ENCODE measurements around the gene BRD4.
"Not testable (repeated sequence)": the region's sequence is repeated elsewhere in the genome, so short reads cannot be mapped to it uniquely, and the experiment has no call there.

The BRD4 gene

GRCh38 chr19:15340086-15340485 lies 7.7 kb upstream of the BRD4 start:
- H3K27me3 Mint-ChIP-seq: no peaks in the 10 kb centered on the region
- H3K4me3 Mint-ChIP-seq: no peak overlapping the region
- no peaks in the 10 kb centered on the region for H3K4me1 Mint-ChIP-seq
- H3K36me3 Mint-ChIP-seq: peaks cover 4% of the 10 kb centered on the region
- DNase-seq: no peak
- H3K27ac Mint-ChIP-seq: no peak overlapping the region
- no peaks in the 10 kb centered on the region for H3K9me3 Mint-ChIP-seq
- CTCF ChIA-PET: interaction anchor here (1.1 kb wide), 1 partner anchor 12 kb away, joined by 3 read pairs; no protein-coding TSS in a partner anchor

- Mint-ChIP-seq H3K27me3 (no peaks in the 10 kb centered on the region), H3K27ac (no peak overlapping the region), H3K9me3 (no peaks in the 10 kb centered on the region), H3K36me3 (peaks cover 2% of the 10 kb centered on the region), H3K4me1 (peaks cover 9% of the 10 kb centered on the region), H3K4me3 (no peak overlapping the region)
- DNase-seq: no peak
- CTCF ChIA-PET: no interaction called here
Measured at GRCh38 chr19:15337202-15337601, 4.9 kb upstream of the BRD4 start.

DNA sequence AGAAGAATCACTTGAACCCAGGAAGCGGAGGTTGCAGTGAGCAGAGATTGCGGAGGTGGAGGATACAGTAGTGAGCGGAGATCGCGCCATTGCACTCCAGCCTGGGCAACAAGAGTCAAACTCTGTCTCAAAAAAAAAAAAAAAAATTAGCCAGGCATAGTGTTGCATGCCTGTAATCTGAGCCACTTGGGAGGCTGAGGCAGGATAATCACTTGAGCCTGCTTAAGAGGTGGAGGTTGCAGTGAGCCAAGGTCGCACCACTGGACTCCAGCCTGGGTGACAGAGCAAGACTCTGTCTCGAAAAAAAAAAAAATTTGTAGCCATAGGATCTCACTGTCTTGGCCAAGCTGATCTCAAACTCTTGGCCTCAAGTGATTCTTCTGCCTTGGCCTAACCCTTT lies 3.7 kb upstream of the BRD4 start:
- peaks cover 11% of the 10 kb centered on the region for H3K4me1 Mint-ChIP-seq
- H3K27me3 Mint-ChIP-seq, DNase-seq, H3K36me3 Mint-ChIP-seq, H3K4me3 Mint-ChIP-seq, CTCF ChIA-PET, H3K9me3 Mint-ChIP-seq, H3K27ac Mint-ChIP-seq: not testable (repeated sequence)

DNA sequence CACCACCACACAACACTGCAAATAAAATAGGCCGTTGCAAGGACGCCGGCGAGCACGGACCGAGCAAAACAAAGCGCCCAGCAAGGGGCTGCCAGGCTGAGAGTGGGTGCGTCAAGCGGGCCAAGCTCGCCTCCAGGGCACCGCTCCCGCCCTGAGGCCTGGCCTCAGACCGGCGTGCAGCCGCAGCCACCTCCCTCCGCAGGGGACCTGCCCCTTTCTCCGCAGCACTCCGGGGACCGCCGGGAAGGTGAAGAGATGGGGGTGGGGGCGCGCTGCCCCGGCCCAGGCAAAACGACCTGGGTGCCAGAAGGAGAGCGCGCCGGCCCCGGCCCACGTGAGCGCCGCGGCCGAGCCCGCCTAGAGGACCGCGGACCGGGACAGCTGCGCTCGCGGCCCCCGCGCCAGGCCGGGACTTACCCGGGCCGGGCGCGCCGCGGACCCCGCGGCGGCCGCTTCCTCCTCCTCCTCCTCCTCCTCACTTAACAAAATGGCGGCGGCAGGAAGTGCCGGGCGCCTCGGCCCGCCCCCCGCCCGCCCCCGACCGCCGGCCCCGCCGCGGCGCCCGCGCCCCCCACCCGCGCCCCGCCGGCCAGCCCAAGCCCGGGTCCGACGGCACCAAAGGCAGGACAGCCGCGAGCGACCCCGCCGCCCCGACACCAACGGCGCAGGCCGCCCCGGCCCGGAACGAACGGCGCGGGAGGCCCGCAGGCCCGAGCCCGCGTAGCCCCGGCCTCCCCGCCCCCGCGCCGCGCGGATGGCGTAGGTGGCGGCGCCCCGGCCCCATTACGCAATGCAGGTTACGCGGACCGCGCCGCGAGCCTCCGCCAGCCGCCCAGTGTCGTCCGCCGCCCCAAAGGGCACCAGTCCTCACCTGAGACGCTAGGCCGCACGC lies 674 bp downstream of the BRD4 start:
- H3K36me3 Mint-ChIP-seq: peaks cover 21% of the 10 kb centered on the region
- CTCF ChIA-PET: interaction anchor here (1.0 to 1.3 kb wide), 2 partner anchors 18 to 225 kb away, joined by 3 read pairs; no protein-coding TSS in a partner anchor
- H3K4me3 Mint-ChIP-seq: peak overlapping the region; percentile 95
- no peaks in the 10 kb centered on the region for H3K9me3 Mint-ChIP-seq
- DNase-seq: peak; percentile 70
- no peaks in the 10 kb centered on the region for H3K27me3 Mint-ChIP-seq
- H3K4me1 Mint-ChIP-seq: peaks cover 50% of the 10 kb centered on the region
- H3K27ac Mint-ChIP-seq: peak overlapping the region; percentile 92

- peaks cover 22% of the 10 kb centered on the region for H3K36me3 Mint-ChIP-seq
- H3K27me3 Mint-ChIP-seq: no peaks in the 10 kb centered on the region
- no peak for DNase-seq
- peak overlapping the region; percentile 92 for H3K27ac Mint-ChIP-seq
- CTCF ChIA-PET: interaction anchor here (1.0 to 2.4 kb wide), 3 partner anchors 19 to 226 kb away, joined by 3 to 8 read pairs (median 3); partner anchors contain the start of gene AKAP8L
- peaks cover 55% of the 10 kb centered on the region for H3K4me1 Mint-ChIP-seq
- H3K4me3 Mint-ChIP-seq: peak overlapping the region; percentile 95
- H3K9me3 Mint-ChIP-seq: no peaks in the 10 kb centered on the region
Measured at GRCh38 chr19:15330801-15331418, 1.4 kb downstream of the BRD4 start.

GRCh38 chr19:15328312-15328711 lies 4.0 kb downstream of the BRD4 start:
- H3K4me3 Mint-ChIP-seq: no peak overlapping the region
- H3K27me3 Mint-ChIP-seq: no peaks in the 10 kb centered on the region
- H3K4me1 Mint-ChIP-seq: peaks cover 73% of the 10 kb centered on the region
- DNase-seq: no peak
- no peaks in the 10 kb centered on the region for H3K9me3 Mint-ChIP-seq
- H3K27ac Mint-ChIP-seq: no peak overlapping the region
- H3K36me3 Mint-ChIP-seq: peaks cover 25% of the 10 kb centered on the region
- CTCF ChIA-PET: no interaction called here

DNA sequence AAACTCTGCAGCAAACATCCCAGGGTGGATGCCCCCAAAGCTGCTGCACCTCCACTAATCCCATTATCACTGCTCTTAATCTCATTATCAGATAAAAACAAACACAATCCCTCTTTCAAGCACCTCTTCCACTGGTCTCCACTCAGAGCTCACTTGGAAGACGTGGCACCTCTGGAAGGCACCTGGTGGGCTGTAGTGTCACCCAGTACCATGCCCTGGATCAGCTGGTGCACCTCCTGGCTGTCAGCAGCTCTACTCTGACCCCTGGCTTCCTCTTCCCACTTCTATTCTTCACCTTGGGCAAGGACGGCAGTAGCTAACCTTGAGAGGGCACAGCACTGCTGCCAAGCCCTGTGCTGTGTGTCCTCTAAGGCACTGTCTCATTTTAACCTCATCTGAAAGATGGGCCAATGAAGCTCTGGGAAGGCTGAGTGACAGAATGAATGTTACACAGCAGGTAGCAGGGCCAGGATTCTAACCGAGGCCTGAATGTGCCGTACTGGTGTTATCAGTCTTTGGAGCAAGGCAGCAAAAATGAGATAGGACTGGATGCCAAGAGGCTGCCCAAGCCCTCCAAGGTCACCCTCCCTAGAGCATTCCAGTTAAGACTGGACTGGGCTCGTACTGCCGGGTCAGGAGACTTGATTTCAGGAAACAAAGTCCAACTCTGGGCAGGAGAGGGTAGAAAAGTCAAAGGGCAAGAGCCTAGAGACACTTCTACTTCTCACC lies 7.4 kb downstream of the BRD4 start:
- Mint-ChIP-seq H3K9me3 (no peaks in the 10 kb centered on the region), H3K4me3 (no peak overlapping the region), H3K27me3 (no peaks in the 10 kb centered on the region), H3K36me3 (peaks cover 21% of the 10 kb centered on the region), H3K27ac (peak overlapping the region; percentile 7), H3K4me1 (peaks cover 78% of the 10 kb centered on the region)
- no peak for DNase-seq
- CTCF ChIA-PET: no interaction called here

DNA sequence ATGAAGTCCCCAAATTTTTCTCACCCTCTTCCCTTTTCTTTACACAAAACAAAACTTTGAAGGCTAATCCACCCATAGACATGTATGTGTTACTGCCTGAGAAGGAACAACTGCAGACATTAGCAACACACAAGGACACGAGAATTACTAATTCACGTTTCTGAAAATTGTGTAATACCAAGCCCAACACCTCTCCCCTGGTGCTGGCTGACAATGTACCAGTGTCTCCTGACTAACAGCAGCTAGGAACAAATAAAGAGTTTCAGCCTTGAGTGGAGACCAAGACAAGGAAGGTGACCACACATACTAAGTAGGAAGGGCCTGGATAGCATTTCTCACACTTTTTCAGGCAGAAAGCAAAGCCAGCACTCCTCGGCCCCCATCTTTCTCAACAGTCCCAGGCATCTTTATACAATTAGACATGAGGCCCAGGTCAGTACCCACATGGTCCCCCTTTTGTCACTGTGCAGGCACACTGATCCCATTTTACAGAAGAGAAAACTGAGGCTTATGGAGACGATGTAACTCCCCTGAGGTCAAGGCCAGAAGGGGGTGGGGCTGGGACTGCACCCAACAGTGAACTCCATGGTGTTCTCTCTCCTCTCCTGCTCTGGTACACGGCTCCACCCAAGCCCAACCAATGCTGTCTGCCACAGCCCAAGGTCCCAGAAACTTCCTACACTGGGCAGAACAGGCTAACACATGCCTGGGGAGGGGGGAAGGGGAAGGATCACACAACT lies 8.7 kb downstream of the BRD4 start:
- DNase-seq: no peak
- Mint-ChIP-seq H3K27me3 (no peaks in the 10 kb centered on the region), H3K27ac (peak overlapping the region; percentile 33), H3K36me3 (peaks cover 16% of the 10 kb centered on the region), H3K9me3 (no peaks in the 10 kb centered on the region), H3K4me3 (no peak overlapping the region), H3K4me1 (peaks cover 76% of the 10 kb centered on the region)
- CTCF ChIA-PET: no interaction called here

GRCh38 chr19:15321739-15322138 lies 10.6 kb downstream of the BRD4 start:
- no peak overlapping the region for H3K27ac Mint-ChIP-seq
- peaks cover 80% of the 10 kb centered on the region for H3K4me1 Mint-ChIP-seq
- CTCF ChIA-PET: no interaction called here
- no peak overlapping the region for H3K4me3 Mint-ChIP-seq
- H3K36me3 Mint-ChIP-seq: peaks cover 13% of the 10 kb centered on the region
- no peaks in the 10 kb centered on the region for H3K9me3 Mint-ChIP-seq
- no peak for DNase-seq
- no peaks in the 10 kb centered on the region for H3K27me3 Mint-ChIP-seq

DNA sequence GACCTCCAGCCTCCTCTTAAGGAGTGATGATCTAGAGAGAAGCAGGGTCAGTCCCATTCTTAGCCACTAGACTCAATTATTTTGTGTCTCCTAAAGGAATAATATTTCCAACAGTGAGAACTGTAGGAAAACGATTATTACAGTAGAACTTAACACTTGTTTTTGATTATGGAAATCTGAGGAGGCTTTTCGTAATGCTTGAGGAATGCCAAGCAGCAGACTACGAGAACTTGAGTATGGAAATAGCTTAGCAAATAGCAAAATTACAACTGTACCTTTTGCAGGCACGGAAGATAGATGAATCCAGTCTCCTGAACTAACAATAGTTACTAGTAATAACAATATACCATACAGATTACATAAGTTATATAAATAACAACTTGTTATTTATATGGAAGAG lies 12.2 kb downstream of the BRD4 start:
- Mint-ChIP-seq H3K27me3 (no peaks in the 10 kb centered on the region), H3K27ac (no peak overlapping the region), H3K4me1 (peaks cover 80% of the 10 kb centered on the region), H3K36me3 (peaks cover 11% of the 10 kb centered on the region), H3K4me3 (no peak overlapping the region), H3K9me3 (no peaks in the 10 kb centered on the region)
- CTCF ChIA-PET: no interaction called here
- DNase-seq: no peak

- CTCF ChIA-PET: no interaction called here
- H3K4me1 Mint-ChIP-seq: peaks cover 77% of the 10 kb centered on the region
- H3K27ac Mint-ChIP-seq: peak overlapping the region; percentile 7
- H3K36me3 Mint-ChIP-seq: peaks cover 13% of the 10 kb centered on the region
- H3K9me3 Mint-ChIP-seq: no peaks in the 10 kb centered on the region
- DNase-seq: no peak
- no peak overlapping the region for H3K4me3 Mint-ChIP-seq
- no peaks in the 10 kb centered on the region for H3K27me3 Mint-ChIP-seq
Measured at GRCh38 chr19:15318241-15318691, 14.1 kb downstream of the BRD4 start.

- peaks cover 12% of the 10 kb centered on the region for H3K36me3 Mint-ChIP-seq
- H3K27ac Mint-ChIP-seq: peak overlapping the region; percentile 1
- no peaks in the 10 kb centered on the region for H3K27me3 Mint-ChIP-seq
- no peak for DNase-seq
- H3K4me3 Mint-ChIP-seq: no peak overlapping the region
- CTCF ChIA-PET: interaction anchor here (0.8 to 1.2 kb wide), 2 partner anchors 15 to 52 kb away, joined by 3 to 5 read pairs; no protein-coding TSS in a partner anchor
- H3K4me1 Mint-ChIP-seq: peaks cover 78% of the 10 kb centered on the region
- H3K9me3 Mint-ChIP-seq: no peaks in the 10 kb centered on the region
Measured at GRCh38 chr19:15317392-15318071, 14.8 kb downstream of the BRD4 start.

DNA sequence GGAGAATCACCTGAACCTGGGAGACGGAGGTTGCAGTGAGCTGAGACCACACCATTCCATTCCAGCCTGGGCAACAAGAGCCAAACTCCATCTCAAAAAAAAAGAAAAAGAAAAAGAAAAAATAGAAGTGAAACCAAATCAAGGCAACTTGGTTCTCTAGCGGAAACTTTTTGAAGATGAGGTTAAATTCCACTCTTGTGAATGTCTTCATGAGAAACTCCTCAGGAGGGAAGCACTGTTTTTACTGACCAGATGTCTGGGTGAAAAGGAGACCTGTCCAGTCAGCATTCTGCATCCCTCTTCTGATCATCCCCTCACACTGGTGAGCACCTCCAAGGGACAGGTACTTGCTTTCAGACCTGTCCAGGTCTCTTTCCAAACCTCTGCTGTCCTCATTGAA lies 15.8 kb downstream of the BRD4 start:
- H3K4me1 Mint-ChIP-seq: peaks cover 80% of the 10 kb centered on the region
- CTCF ChIA-PET: no interaction called here
- peak overlapping the region; percentile 18 for H3K4me3 Mint-ChIP-seq
- H3K27me3 Mint-ChIP-seq: no peaks in the 10 kb centered on the region
- no peaks in the 10 kb centered on the region for H3K9me3 Mint-ChIP-seq
- H3K27ac Mint-ChIP-seq: peak overlapping the region; percentile 64
- DNase-seq: no peak
- peaks cover 8% of the 10 kb centered on the region for H3K36me3 Mint-ChIP-seq

All from activated naive CD4-positive, alpha-beta T cell treated with anti-CD3 and anti-CD28 coated beads, Interleukin-2, amount 10 ng/mL, durations not matched to agents 7 days and 5 days (primary cell).